IMR-90 (cell line): ENCODE data around the gene PLXNC1. TPM values are rescaled to one million over a fixed set of nuclear protein-coding genes. Genes with fewer than 3 reads are reported as not detected.

Experiments
- ATAC-seq: fragments of 200-7000 bp; cut with Tn5 transposase; 2 replicates; pipeline ENCODE4 v1.9.1; 2020; ENCODE audit warnings: low read depth, mild to moderate bottlenecking, moderate library complexity
- BruUV-seq: library from RNA; stranded (reverse); fragments of 400-500 nt; replicated peaks from 2 replicates; lab custom pipeline; 2021; lab: Mats Ljungman, UMichigan
- CTCF ChIA-PET: fragments of 300-600 bp; formaldehyde crosslinking; extraction: SDS; loops from one replicate; lab custom pipeline; 2021; ENCODE audit warnings: antibody characterized with exemption; lab: Yijun Ruan, JAX
- POLR2A ChIA-PET: fragments of 300-600 bp; sonication (Branson Sonifier 250); formaldehyde crosslinking; loops from one replicate; lab custom pipeline; 2022; ENCODE audit warnings: antibody characterized with exemption; ENCODE audit not compliant: unreplicated experiment; lab: Charles Lee
- DNase-seq: peaks from one replicate; pipeline ENCODE4 v3.0.0; 2013
- H2AFZ ChIP-seq: replicated peaks from 2 replicates; pipeline ENCODE3; 2013; ENCODE audit warnings: low read length, mild to moderate bottlenecking; ENCODE audit not compliant: poor library complexity
- H2AK5ac ChIP-seq: 2 replicates; pipeline ENCODE4 v1.6.1; 2013; ENCODE audit warnings: low read depth, low read length, inconsistent platforms
- H2AK9ac ChIP-seq: replicated peaks from 2 replicates; pipeline ENCODE3; 2013; ENCODE audit warnings: mild to moderate bottlenecking, low read depth, low read length, moderate library complexity; ENCODE audit not compliant: poor library complexity
- H2BK120ac ChIP-seq: 2 replicates; pipeline ENCODE4 v1.6.1; 2013; ENCODE audit warnings: low read depth, low read length, inconsistent platforms
- H2BK15ac ChIP-seq: 3 replicates; pipeline ENCODE4 v1.6.1; 2013; ENCODE audit warnings: low read depth, low read length, inconsistent platforms
- H2BK20ac ChIP-seq: 2 replicates; pipeline ENCODE4 v1.6.1; 2013; ENCODE audit warnings: low read depth, mild to moderate bottlenecking, inconsistent platforms, low read length, moderate library complexity
- H2BK5ac ChIP-seq: 2 replicates; pipeline ENCODE4 v1.6.1; 2013; ENCODE audit warnings: mild to moderate bottlenecking, low read depth, low read length, inconsistent platforms; ENCODE audit not compliant: poor library complexity, severe bottlenecking
- H3K14ac ChIP-seq: replicated peaks from 2 replicates; pipeline ENCODE4 v1.6.1; 2013; ENCODE audit warnings: low read depth, low read length, inconsistent platforms
- H3K18ac ChIP-seq: 2 replicates; pipeline ENCODE4 v1.6.1; 2013; ENCODE audit warnings: low read depth, low read length, control low read depth
- H3K23ac ChIP-seq: 2 replicates; pipeline ENCODE4 v1.6.1; 2013; ENCODE audit warnings: low read depth, low read length, inconsistent platforms
- H3K27ac ChIP-seq: 2 replicates; pipeline ENCODE4 v1.5.1; 2013; ENCODE audit warnings: mild to moderate bottlenecking, control low read depth, low read length; ENCODE audit not compliant: insufficient read depth
- H3K27me3 ChIP-seq: 2 replicates; pipeline ENCODE4 v1.6.1; 2013; ENCODE audit warnings: low read length; ENCODE audit not compliant: control insufficient read depth, insufficient read depth
- H3K36me3 ChIP-seq: 2 replicates; pipeline ENCODE4 v1.6.1; 2013; ENCODE audit warnings: low read length, mixed read lengths; ENCODE audit not compliant: control insufficient read depth, insufficient read depth
- H3K4ac ChIP-seq: 2 replicates; pipeline ENCODE4 v1.6.1; 2013; ENCODE audit warnings: low read depth, low read length, inconsistent platforms
- H3K4me1 ChIP-seq: 2 replicates; pipeline ENCODE4 v1.6.1; 2013; ENCODE audit warnings: low read length, mixed read lengths; ENCODE audit not compliant: control insufficient read depth, insufficient read depth
- H3K4me2 ChIP-seq: 2 replicates; pipeline ENCODE4 v1.6.1; 2013; ENCODE audit warnings: low read depth, mild to moderate bottlenecking, control low read depth, low read length, moderate library complexity
- H3K4me3 ChIP-seq: 2 replicates; pipeline ENCODE4 v1.5.1; 2013; ENCODE audit warnings: low read depth, mild to moderate bottlenecking, control low read depth, low read length, moderate library complexity; ENCODE audit not compliant: insufficient read depth
- H3K56ac ChIP-seq: 2 replicates; pipeline ENCODE4 v1.6.1; 2013; ENCODE audit warnings: low read length, inconsistent platforms; ENCODE audit not compliant: insufficient read depth; ENCODE audit errors: extremely low read depth
- H3K79me1 ChIP-seq, 2 experiments: 2 replicates each; pipeline ENCODE4 v1.6.1; 2013; ENCODE audit warnings: low read length in 2 of 2, inconsistent platforms in 1 of 2, low read depth in 1 of 2
- H3K9ac ChIP-seq: 2 replicates; pipeline ENCODE4 v1.6.1; 2013; ENCODE audit warnings: low read depth, low read length, control low read depth
- H3K9me1 ChIP-seq: 2 replicates; pipeline ENCODE4 v1.6.1; 2013; ENCODE audit warnings: low read length, inconsistent platforms; ENCODE audit not compliant: insufficient read depth
- H3K9me3 ChIP-seq: 2 replicates; pipeline ENCODE4 v1.6.1; 2013; ENCODE audit warnings: low read length; ENCODE audit not compliant: control insufficient read depth, insufficient read depth
- H4K20me1 ChIP-seq: 2 replicates; pipeline ENCODE4 v1.6.1; 2013; ENCODE audit warnings: low read length, inconsistent platforms; ENCODE audit not compliant: insufficient read depth
- H4K5ac ChIP-seq: 2 replicates; pipeline ENCODE4 v1.6.1; 2013; ENCODE audit warnings: mild to moderate bottlenecking, low read depth, low read length, control low read depth
- H4K8ac ChIP-seq, 2 experiments: 2 replicates each; pipeline ENCODE4 v1.6.1; 2013; ENCODE audit warnings: low read depth in 2 of 2, low read length in 2 of 2, control low read depth in 1 of 2, inconsistent platforms in 1 of 2
- H4K91ac ChIP-seq: 2 replicates; pipeline ENCODE4 v1.6.1; 2013; ENCODE audit warnings: low read depth, low read length, inconsistent platforms; ENCODE audit not compliant: insufficient read depth
- BHLHE40 ChIP-seq: fragments of 150-350 bp; IDR thresholded peaks from 2 replicates; pipeline ENCODE4 v1.6.1; 2016; ENCODE audit warnings: mild to moderate bottlenecking, low read depth, low read length
- FOS ChIP-seq: fragments of 150-350 bp; IDR thresholded peaks from 2 replicates; pipeline ENCODE4 v1.6.1; 2016; ENCODE audit warnings: low read depth, low read length
- MAFK ChIP-seq: IDR thresholded peaks from 2 replicates; pipeline ENCODE4 v1.6.1; 2012; ENCODE audit warnings: low read depth, low read length, improper control_type of control experiment
- NFE2L2 ChIP-seq: fragments of 150-350 bp; IDR thresholded peaks from 2 replicates; pipeline ENCODE4 v1.6.1; 2016; ENCODE audit warnings: low read depth, mild to moderate bottlenecking, low read length
- POLR2A ChIP-seq: IDR thresholded peaks from 2 replicates; pipeline ENCODE4 v1.6.1; 2012; ENCODE audit warnings: mild to moderate bottlenecking, low read depth, low read length
- RCOR1 ChIP-seq: IDR thresholded peaks from 2 replicates; pipeline ENCODE4 v1.6.1; 2012; ENCODE audit warnings: mild to moderate bottlenecking, low read length, improper control_type of control experiment; ENCODE audit not compliant: insufficient replicate concordance
- RFX5 ChIP-seq: IDR thresholded peaks from 2 replicates; pipeline ENCODE4 v1.8.0; 2012; ENCODE audit warnings: low read depth, mild to moderate bottlenecking, low read length, moderate library complexity
- SMC3 ChIP-seq: fragments of 150-350 bp; IDR thresholded peaks from 2 replicates; pipeline ENCODE4 v1.6.1; 2016; ENCODE audit warnings: low read depth, mild to moderate bottlenecking, antibody characterized with exemption, low read length, moderate library complexity
- WGBS, 2 experiments: methylation state at CpG; one replicate each; pipeline versions ENCODE4 v1.1.5 to v1.1.7; 2013; ENCODE audit warnings: missing lambda C conversion rate in 2 of 2; ENCODE audit not compliant: insufficient read length in 1 of 2; ENCODE audit errors: extremely low coverage in 2 of 2; 5-methylcytosine and 5-hydroxymethylcytosine counted together
- dilution Hi-C: fragments of 300-500 bp; cut with HindIII; formaldehyde crosslinking; loops from one replicate; pipeline ENCODE4 v1.14.3; 2018; ENCODE audit warnings: low sequenced_read_pairs; ENCODE audit not compliant: unreplicated experiment
- in situ Hi-C: fragments of 300-500 bp; cut with MboI; formaldehyde crosslinking; loops from 3 replicates; pipeline ENCODE4 v1.14.3; 2019; ENCODE audit warnings: low sequenced_read_pairs, inconsistent platforms, mixed read lengths
- intact Hi-C: fragments of 100-400 bp; cut with micrococcal nuclease; formaldehyde crosslinking; loops from 2 replicates; pipeline ENCODE4 v1.10.0; 2022
- polyA plus RNA-seq, 3 experiments: library from polyadenylated mRNA; depleted of rRNA; stranded (reverse); fragments of >200 nt; gene quantifications; 2 replicates each; pipeline ENCODE4 v1.2.3, GENCODE V29; 2012; ENCODE audit warnings: low replicate concordance in 1 of 3
- total RNA-seq: library from RNA; depleted of rRNA; stranded (reverse); fragments of >200 nt; gene quantifications from 2 replicates; pipeline ENCODE4 v1.2.3, GENCODE V29; 2012
- TF ChIP-seq, protein P1 (sequence below): fragments of 150-350 bp; IDR thresholded peaks from 2 replicates; pipeline ENCODE4 v1.6.1; 2016; ENCODE audit warnings: low read depth, mild to moderate bottlenecking, low read length, moderate library complexity, borderline replicate concordance

The PLXNC1 gene
- total and polyA plus RNA-seq, 2 of the 4 experiments (the other 2 are of a cell fraction): 1.0 to 1.6 TPM

DNA sequence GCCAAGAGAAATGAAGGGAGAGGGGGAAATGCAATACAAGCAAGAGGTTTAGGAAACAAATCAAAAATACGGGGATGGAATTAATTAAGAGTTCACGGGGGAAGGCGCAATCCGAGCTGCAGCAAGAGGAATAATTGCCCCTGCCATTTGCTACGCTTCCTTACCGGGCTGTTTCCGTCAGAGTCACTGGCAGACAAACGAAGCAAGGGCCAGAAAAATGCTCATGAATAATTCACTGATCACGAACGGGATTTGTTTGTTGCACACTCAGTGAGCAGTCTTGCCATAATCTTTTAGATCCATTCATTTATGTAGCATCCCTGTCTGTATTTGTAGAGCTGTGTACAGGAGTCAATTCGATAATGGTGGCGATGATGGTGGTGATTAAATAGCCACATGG lies 39.0 kb downstream of the PLXNC1 start:
- Histone ChIP-seq H2BK120ac (no peak overlapping the region), H3K27me3 (peaks cover 24% of the 10 kb centered on the region), H4K20me1 (no peaks in the 10 kb centered on the region), H3K4me3 (peak overlapping the region; percentile 4; the same call in 1 of the 2 replicates), H2AK5ac (no peak overlapping the region), H2BK20ac (no peak overlapping the region), H4K5ac (no peak overlapping the region), H3K23ac (no peak overlapping the region), H4K8ac (no peak overlapping the region), H3K4me2 (peak overlapping the region; percentile 13), H2BK15ac (no peak overlapping the region), H3K56ac (no peak overlapping the region), H3K79me1 (no peaks in the 10 kb centered on the region), H3K14ac (no peak overlapping the region), H2AFZ (no peak overlapping the region), H4K91ac (no peak overlapping the region), H2BK5ac (no peak overlapping the region), H3K18ac (no peak overlapping the region), H3K4ac (no peak overlapping the region), H3K27ac (no peak overlapping the region), H2AK9ac (no peak overlapping the region), H3K9ac (no peak overlapping the region), H3K9me1 (no peaks in the 10 kb centered on the region), H3K4me1 (0 out of 2 replicates have a peak, but pooled peaks cover 2% of the 10 kb centered on the region), H3K36me3 (no peaks in the 10 kb centered on the region), H3K9me3 (peaks cover 2% of the 10 kb centered on the region)
- CTCF ChIA-PET: interaction anchor here (0.6 kb wide), 2 partner anchors 85 to 345 kb away, joined by 3 to 4 read pairs; no protein-coding TSS in a partner anchor
- TF ChIP-seq MAFK (no peak), RFX5 (no peak), SMC3 (no peak), RCOR1 (no peak), POLR2A (no peak), NFE2L2 (no peak), FOS (no peak), BHLHE40 (no peak)
- TF ChIP-seq, protein P1, sequence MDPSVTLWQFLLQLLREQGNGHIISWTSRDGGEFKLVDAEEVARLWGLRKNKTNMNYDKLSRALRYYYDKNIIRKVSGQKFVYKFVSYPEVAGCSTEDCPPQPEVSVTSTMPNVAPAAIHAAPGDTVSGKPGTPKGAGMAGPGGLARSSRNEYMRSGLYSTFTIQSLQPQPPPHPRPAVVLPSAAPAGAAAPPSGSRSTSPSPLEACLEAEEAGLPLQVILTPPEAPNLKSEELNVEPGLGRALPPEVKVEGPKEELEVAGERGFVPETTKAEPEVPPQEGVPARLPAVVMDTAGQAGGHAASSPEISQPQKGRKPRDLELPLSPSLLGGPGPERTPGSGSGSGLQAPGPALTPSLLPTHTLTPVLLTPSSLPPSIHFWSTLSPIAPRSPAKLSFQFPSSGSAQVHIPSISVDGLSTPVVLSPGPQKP: no peak
- ATAC-seq (no peak), DNase-seq (no peak)
- in situ Hi-C loops (no loop called here), intact Hi-C loops (no loop called here), dilution Hi-C loops (no loop called here)
- POLR2A ChIA-PET: interaction anchor here (0.6 kb wide), 1 partner anchor 332 kb away, joined by 10 read pairs; no protein-coding TSS in a partner anchor
- no TSS peak for BruUV-seq
- 46% methylated on average over 9 of the region's 12 CpGs; no CpG with 5 or more reads in 1 of the 2 experiments for WGBS, 2 experiments
